GM19023 (cell line): ENCODE data around the gene ACTRT2.

Experiments
- ATAC-seq: cut with Tn5 transposase; IDR thresholded peaks from one replicate; pipeline ENCODE4 v1.9.1; 2021; ENCODE audit warnings: mild to moderate bottlenecking, moderate library complexity; ENCODE audit not compliant: unreplicated experiment

The ACTRT2 gene

GRCh38 chr1:2983706-2984398, 37.4 kb upstream of the ACTRT2 start:
- no peak for ATAC-seq

GRCh38 chr1:2984399-2985061, 36.7 kb upstream of the ACTRT2 start:
- ATAC-seq: no peak

GRCh38 chr1:2985067-2985561, 36.2 kb upstream of the ACTRT2 start:
- no peak for ATAC-seq

- no peak for ATAC-seq
Measured at GRCh38 chr1:2985694-2986548, 35.3 kb upstream of the ACTRT2 start.

- no peak for ATAC-seq
Measured at GRCh38 chr1:2986549-2987305, 34.5 kb upstream of the ACTRT2 start.

GRCh38 chr1:2987773-2988172, 33.5 kb upstream of the ACTRT2 start:
- ATAC-seq: no peak

GRCh38 chr1:2988256-2988655, 33.0 kb upstream of the ACTRT2 start:
- no peak for ATAC-seq

GRCh38 chr1:2989185-2989584, 32.1 kb upstream of the ACTRT2 start:
- no peak for ATAC-seq

- ATAC-seq: no peak
Measured at GRCh38 chr1:2989976-2990375, 31.3 kb upstream of the ACTRT2 start.

GRCh38 chr1:2990376-2991115, 30.7 kb upstream of the ACTRT2 start:
- no peak for ATAC-seq

- no peak for ATAC-seq
Measured at GRCh38 chr1:2991753-2992495, 29.3 kb upstream of the ACTRT2 start.

GRCh38 chr1:2998503-2999100, 22.7 kb upstream of the ACTRT2 start:
- no peak for ATAC-seq

GRCh38 chr1:2999138-2999537, 22.1 kb upstream of the ACTRT2 start:
- ATAC-seq: no peak

- ATAC-seq: no peak
Measured at GRCh38 chr1:2999571-2999970, 21.7 kb upstream of the ACTRT2 start.

GRCh38 chr1:3000214-3000613, 21.1 kb upstream of the ACTRT2 start:
- no peak for ATAC-seq

GRCh38 chr1:3000671-3001470, 20.4 kb upstream of the ACTRT2 start:
- ATAC-seq: no peak

- ATAC-seq: no peak
Measured at GRCh38 chr1:3001471-3002348, 19.6 kb upstream of the ACTRT2 start.
